Measurements from ENCODE around the gene RTKN. TPM values are rescaled to one million over a fixed set of nuclear protein-coding genes. Genes with fewer than 3 reads are reported as not detected.

Gene RTKN
- total and polyA plus RNA-seq, 10 of the 15 experiments (the other 5 are each of a cell fraction or from before 2014, with no cell fraction given) = 0.50 to 12.3 (median 5.4) TPM

DNA sequence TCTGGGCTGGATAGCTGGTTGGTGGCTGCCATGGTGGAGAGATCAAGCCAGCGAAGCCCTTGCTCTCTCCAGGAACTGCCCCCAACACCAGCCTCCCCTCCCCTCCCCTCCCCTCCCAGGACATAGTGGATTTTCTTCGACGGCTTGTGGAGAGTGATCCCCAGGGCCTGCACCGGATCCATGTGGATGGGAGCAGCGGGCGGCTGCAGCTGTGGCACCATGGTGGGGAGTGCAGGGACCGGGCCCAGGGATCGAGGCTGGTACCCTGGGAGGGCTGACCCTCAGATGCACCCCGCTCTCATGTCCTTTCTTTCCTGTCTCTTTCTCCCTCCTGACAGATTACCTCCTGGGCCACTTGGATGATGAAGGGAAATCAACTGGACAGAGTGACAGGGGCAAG, 48.2 kb upstream of the RTKN start:
- H3K4me1 ChIP-seq (ENCODE audit: control insufficient read depth, insufficient read depth, low read length) = no peaks in the 10 kb centered on the region
- no peak for DNase-seq (ENCODE audit: low read depth, low spot score)
- H3K27me3 ChIP-seq (replicated peaks in 1 of 2; ENCODE audit: control insufficient read depth in 2 of 2, insufficient read depth in 2 of 2, low read length in 1 of 2) = no peaks in the 10 kb centered on the region
- CTCF ChIA-PET = interaction anchor here (0.9 to 19.4 kb wide), 2 partner anchors 42 to 98 kb away, joined by 5 to 280 read pairs; no protein-coding TSS in a partner anchor
- SMC1A ChIA-PET (ENCODE audit: uncharacterized antibody, unreplicated experiment) = interaction anchor here (1.0 to 1.9 kb wide), 3 partner anchors 13 to 97 kb away, joined by 4 to 5 read pairs (median 4); partner anchors contain the start of genes AUP1 and HTRA2
- ATAC-seq = no peak
- intact Hi-C loops (cut with micrococcal nuclease; ENCODE audit: unreplicated experiment) = no loop called here
- no peak overlapping the region for H3K4me2 ChIP-seq (ENCODE audit: control insufficient read depth, insufficient read depth)
- no peak overlapping the region for H3K9ac ChIP-seq (ENCODE audit: control insufficient read depth, insufficient read depth, low read length)
- no peak for TF ChIP-seq ZNF207 (IDR thresholded peaks at IDR 0.05; ENCODE audit: borderline replicate concordance)
- TF ChIP-seq, protein P1, sequence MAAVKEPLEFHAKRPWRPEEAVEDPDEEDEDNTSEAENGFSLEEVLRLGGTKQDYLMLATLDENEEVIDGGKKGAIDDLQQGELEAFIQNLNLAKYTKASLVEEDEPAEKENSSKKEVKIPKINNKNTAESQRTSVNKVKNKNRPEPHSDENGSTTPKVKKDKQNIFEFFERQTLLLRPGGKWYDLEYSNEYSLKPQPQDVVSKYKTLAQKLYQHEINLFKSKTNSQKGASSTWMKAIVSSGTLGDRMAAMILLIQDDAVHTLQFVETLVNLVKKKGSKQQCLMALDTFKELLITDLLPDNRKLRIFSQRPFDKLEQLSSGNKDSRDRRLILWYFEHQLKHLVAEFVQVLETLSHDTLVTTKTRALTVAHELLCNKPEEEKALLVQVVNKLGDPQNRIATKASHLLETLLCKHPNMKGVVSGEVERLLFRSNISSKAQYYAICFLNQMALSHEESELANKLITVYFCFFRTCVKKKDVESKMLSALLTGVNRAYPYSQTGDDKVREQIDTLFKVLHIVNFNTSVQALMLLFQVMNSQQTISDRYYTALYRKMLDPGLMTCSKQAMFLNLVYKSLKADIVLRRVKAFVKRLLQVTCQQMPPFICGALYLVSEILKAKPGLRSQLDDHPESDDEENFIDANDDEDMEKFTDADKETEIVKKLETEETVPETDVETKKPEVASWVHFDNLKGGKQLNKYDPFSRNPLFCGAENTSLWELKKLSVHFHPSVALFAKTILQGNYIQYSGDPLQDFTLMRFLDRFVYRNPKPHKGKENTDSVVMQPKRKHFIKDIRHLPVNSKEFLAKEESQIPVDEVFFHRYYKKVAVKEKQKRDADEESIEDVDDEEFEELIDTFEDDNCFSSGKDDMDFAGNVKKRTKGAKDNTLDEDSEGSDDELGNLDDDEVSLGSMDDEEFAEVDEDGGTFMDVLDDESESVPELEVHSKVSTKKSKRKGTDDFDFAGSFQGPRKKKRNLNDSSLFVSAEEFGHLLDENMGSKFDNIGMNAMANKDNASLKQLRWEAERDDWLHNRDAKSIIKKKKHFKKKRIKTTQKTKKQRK (IDR thresholded peaks at IDR 0.05; ENCODE audit: low read depth, low read length) = no peak
- TF ChIP-seq TARDBP (IDR thresholded peaks at IDR 0.05; ENCODE audit: borderline replicate concordance) = no peak
- no peak for TF ChIP-seq PML (IDR thresholded peaks at IDR 0.05; ENCODE audit: low read length)
- TF ChIP-seq JUND (IDR thresholded peaks at IDR 0.05; ENCODE audit: low read depth, low read length) = no peak
- TF ChIP-seq, protein P2, sequence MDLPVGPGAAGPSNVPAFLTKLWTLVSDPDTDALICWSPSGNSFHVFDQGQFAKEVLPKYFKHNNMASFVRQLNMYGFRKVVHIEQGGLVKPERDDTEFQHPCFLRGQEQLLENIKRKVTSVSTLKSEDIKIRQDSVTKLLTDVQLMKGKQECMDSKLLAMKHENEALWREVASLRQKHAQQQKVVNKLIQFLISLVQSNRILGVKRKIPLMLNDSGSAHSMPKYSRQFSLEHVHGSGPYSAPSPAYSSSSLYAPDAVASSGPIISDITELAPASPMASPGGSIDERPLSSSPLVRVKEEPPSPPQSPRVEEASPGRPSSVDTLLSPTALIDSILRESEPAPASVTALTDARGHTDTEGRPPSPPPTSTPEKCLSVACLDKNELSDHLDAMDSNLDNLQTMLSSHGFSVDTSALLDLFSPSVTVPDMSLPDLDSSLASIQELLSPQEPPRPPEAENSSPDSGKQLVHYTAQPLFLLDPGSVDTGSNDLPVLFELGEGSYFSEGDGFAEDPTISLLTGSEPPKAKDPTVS (IDR thresholded peaks at IDR 0.05; ENCODE audit: low read depth, low read length) = no peak
- no peak for TF ChIP-seq YY1 (IDR thresholded peaks at IDR 0.05; ENCODE audit: low read depth, low read length)
- no peak for TF ChIP-seq ZZZ3 (IDR thresholded peaks at IDR 0.05; ENCODE audit: control insufficient read depth, insufficient read length, low read depth)
- no peak for TF ChIP-seq ZNF217 (IDR thresholded peaks at IDR 0.05)
- no peak for TF ChIP-seq KDM1A (IDR thresholded peaks at IDR 0.05; ENCODE audit: borderline replicate concordance)
- TF ChIP-seq, protein P3, sequence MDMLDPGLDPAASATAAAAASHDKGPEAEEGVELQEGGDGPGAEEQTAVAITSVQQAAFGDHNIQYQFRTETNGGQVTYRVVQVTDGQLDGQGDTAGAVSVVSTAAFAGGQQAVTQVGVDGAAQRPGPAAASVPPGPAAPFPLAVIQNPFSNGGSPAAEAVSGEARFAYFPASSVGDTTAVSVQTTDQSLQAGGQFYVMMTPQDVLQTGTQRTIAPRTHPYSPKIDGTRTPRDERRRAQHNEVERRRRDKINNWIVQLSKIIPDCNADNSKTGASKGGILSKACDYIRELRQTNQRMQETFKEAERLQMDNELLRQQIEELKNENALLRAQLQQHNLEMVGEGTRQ (IDR thresholded peaks at IDR 0.05; ENCODE audit: borderline replicate concordance, low read depth, low read length) = no peak
- TF ChIP-seq, protein P4, sequence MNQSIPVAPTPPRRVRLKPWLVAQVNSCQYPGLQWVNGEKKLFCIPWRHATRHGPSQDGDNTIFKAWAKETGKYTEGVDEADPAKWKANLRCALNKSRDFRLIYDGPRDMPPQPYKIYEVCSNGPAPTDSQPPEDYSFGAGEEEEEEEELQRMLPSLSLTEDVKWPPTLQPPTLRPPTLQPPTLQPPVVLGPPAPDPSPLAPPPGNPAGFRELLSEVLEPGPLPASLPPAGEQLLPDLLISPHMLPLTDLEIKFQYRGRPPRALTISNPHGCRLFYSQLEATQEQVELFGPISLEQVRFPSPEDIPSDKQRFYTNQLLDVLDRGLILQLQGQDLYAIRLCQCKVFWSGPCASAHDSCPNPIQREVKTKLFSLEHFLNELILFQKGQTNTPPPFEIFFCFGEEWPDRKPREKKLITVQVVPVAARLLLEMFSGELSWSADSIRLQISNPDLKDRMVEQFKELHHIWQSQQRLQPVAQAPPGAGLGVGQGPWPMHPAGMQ (IDR thresholded peaks at IDR 0.05; ENCODE audit: borderline replicate concordance) = no peak
- TF ChIP-seq NR2F1 (conservative IDR thresholded peaks at IDR 0.05) = no peak
- TF ChIP-seq TCF7 (IDR thresholded peaks at IDR 0.05; ENCODE audit: borderline replicate concordance) = no peak
- 96% methylated on average over 8 of the region's 9 CpGs for WGBS (ENCODE audit: insufficient coverage, insufficient replicate concordance, low lambda C conversion rate, missing lambda C conversion rate)
- FAIRE-seq = no peak
- no peak overlapping the region for H3K27ac ChIP-seq (ENCODE audit: control insufficient read depth, insufficient read depth)
- in situ Hi-C loops (cut with MboI) = loop anchor here (10.0 kb wide), 1 partner anchor 95 kb away; no protein-coding TSS in a partner anchor
- RAD21 ChIA-PET (ENCODE audit: unreplicated experiment) = no interaction called here
- H3K79me2 ChIP-seq (ENCODE audit: control insufficient read depth, insufficient read depth, low read length) = no peaks in the 10 kb centered on the region
- no peak overlapping the region for H3K4me3 ChIP-seq
- no peaks in the 10 kb centered on the region for H4K20me1 ChIP-seq (ENCODE audit: control insufficient read depth, insufficient read depth)
- H3K36me3 ChIP-seq (ENCODE audit: control insufficient read depth in 2 of 2, insufficient read depth in 2 of 2, low read length in 1 of 2) = peaks cover 12 to 13% of the 10 kb centered on the region in 2 experiments
- POLR2A ChIA-PET = interaction anchor here (1.0 kb wide), 1 partner anchor 21 kb away, joined by 3 read pairs; no protein-coding TSS in a partner anchor
- H2AFZ ChIP-seq (ENCODE audit: control insufficient read depth, low read depth, low read length) = no peak overlapping the region
- H3K9me3 ChIP-seq (replicated peaks; ENCODE audit: control insufficient read depth, insufficient read depth, low read length) = no peaks in the 10 kb centered on the region
- BruUV-seq (replicated peaks) = no TSS peak
